GM06990 (cell line): ENCODE measurements around the gene ARHGAP27.

ENCODE experiments used
- DNase-seq: peaks from one replicate; pipeline ENCODE4 v3.0.0-alpha.2; 2011; ENCODE audit not compliant: insufficient read length; ENCODE audit errors: extremely low read depth
- H3K27me3 ChIP-seq: replicated peaks from 2 replicates; pipeline ENCODE4 v1.6.0; 2011; ENCODE audit warnings: low read length; ENCODE audit not compliant: control insufficient read depth, insufficient read depth
- H3K36me3 ChIP-seq: 2 replicates; pipeline ENCODE4 v1.5.1; 2011; ENCODE audit warnings: low read length; ENCODE audit not compliant: control insufficient read depth, insufficient read depth
- H3K4me3 ChIP-seq: replicated peaks from 2 replicates; pipeline ENCODE4 v1.5.1; 2011; ENCODE audit warnings: low read depth, mild to moderate bottlenecking, control low read depth, low read length
- TF ChIP-seq, protein P1 (sequence below): IDR thresholded peaks from 2 replicates; pipeline ENCODE4 v1.5.1; 2011; ENCODE audit warnings: low read length, control low read depth, mild to moderate bottlenecking, inconsistent platforms; ENCODE audit not compliant: insufficient read depth, poor library complexity, severe bottlenecking

The ARHGAP27 gene

DNA sequence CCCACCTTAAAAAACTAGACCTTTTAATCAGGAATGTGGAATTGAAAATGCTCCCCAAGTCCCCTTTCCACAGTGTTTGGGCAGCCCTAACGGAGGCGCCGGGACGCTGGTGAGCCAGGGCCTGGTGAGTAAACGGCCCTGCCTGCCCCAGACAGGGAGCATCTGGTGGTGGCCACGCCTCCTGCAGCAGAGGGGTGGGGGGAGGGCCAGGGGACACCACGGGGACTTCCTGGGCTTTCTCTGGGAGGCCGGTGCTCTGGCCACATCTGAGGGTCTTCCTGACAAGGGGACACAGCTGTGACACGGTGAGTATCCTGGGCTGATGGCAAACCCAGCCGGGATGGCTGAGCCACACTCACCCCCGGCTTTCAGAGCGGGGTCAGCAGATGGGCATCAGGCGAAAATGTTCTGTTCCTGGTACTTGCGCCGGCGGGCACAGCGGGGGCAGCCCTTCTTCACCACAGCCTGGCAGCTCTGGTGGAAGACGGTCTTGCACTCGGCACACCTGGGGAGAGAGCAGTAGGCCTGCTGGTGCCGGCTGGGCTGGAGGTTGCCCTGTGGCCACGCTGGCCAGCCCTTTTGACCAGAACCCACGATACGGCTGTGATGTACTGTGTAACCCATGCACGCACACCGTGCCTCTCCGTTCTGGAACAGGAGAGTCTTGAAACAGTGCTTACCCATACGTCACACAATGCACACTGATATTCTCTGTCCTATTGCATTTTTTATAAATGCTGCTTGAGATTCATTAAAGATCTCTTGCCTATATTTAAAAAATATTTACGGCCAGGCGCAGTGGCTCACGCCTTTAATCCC is 5.0 kb upstream of the ARHGAP27 start:
- Histone ChIP-seq H3K36me3 (peaks cover 8% of the 10 kb centered on the region), H3K27me3 (no peaks in the 10 kb centered on the region), H3K4me3 (no peak overlapping the region)
- DNase-seq = no peak
- TF ChIP-seq, protein P1, sequence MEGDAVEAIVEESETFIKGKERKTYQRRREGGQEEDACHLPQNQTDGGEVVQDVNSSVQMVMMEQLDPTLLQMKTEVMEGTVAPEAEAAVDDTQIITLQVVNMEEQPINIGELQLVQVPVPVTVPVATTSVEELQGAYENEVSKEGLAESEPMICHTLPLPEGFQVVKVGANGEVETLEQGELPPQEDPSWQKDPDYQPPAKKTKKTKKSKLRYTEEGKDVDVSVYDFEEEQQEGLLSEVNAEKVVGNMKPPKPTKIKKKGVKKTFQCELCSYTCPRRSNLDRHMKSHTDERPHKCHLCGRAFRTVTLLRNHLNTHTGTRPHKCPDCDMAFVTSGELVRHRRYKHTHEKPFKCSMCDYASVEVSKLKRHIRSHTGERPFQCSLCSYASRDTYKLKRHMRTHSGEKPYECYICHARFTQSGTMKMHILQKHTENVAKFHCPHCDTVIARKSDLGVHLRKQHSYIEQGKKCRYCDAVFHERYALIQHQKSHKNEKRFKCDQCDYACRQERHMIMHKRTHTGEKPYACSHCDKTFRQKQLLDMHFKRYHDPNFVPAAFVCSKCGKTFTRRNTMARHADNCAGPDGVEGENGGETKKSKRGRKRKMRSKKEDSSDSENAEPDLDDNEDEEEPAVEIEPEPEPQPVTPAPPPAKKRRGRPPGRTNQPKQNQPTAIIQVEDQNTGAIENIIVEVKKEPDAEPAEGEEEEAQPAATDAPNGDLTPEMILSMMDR = no peak

DNA sequence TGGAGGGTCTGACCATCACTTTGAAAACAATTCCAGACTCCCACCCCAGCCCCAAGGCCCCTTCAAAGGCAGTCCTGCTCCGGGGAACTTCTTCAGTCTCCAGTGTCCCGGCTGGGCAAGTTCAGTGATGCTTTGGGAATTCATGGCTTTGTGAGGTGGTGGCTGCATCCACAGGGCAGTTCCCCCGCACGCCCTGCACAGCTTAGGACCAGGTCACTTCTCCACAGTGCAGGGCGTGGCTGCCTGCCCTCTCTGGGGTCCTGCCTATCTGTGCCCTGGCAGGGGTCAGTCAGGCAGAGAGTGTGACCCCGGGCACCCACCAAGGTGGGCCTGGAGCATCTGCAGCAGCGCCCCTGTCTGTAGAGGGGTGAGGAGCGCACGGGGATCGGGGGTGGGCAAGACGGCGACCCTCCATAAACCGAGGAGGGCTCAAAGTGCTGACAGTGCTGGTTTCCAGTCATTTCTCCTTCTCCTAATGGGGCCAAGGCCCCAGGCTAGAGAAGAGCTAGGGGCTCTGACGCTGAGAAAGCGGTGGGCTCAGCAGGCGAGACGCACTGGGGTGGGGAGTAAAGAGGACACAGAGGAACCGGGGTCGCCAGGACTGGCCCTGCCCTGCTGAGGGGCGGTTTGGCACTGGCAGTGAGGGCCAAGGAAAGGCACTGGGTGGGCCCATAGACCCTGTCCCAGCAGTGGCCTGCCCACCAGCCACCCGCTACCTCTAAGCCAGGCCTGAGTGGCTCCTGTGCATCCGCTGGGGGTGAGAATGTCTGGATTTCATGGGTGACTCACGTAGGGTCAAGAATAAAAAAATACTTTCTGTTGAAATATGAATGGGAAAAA is 4.2 kb upstream of the ARHGAP27 start:
- Histone ChIP-seq H3K36me3 (peaks cover 8% of the 10 kb centered on the region), H3K4me3 (no peak overlapping the region), H3K27me3 (no peaks in the 10 kb centered on the region)
- TF ChIP-seq, protein P1 = no peak
- no peak for DNase-seq

DNA sequence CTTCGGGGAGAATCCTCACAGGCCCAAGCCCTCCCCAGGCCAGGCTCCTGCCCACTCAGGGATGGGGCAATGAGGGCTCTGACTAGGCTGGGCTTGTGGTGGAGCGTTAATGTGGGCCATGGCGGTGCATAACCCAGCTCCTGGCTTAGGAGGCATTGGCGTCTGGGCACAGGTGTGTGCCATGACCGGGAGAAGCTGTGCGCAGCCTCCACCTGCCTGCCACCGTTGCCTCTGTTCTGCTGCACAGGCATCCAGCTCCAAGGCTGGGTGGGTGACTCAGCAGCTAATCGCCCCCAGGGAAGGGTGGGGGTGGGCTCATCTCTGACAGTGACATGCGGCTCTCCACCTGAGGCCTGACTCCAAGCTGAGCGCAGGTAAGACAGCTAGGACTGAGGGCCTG is 3.5 kb upstream of the ARHGAP27 start:
- Histone ChIP-seq H3K36me3 (peaks cover 8% of the 10 kb centered on the region), H3K27me3 (no peaks in the 10 kb centered on the region), H3K4me3 (no peak overlapping the region)
- TF ChIP-seq, protein P1 = no peak
- no peak for DNase-seq

DNA sequence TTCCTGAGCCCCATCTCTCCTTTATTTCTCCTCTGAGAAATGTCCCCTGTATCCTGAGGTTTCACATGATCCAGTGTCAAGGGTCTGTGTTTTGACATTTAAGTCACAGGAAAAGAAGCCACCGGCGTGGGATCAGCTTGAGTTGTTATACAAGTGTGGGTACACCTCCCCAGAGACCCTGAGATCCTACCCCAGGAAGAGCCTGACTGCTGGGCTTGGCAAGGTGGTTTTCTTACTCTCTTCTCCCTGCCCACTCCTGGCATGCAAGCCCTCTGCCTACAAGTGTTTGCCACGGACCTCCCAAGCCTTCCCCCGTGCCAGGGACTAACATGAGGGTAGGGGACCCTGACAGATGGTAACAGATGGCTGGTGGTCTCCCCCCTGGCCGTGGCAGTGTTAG is 2.8 kb upstream of the ARHGAP27 start:
- TF ChIP-seq, protein P1 = no peak
- no peak for DNase-seq
- no peak overlapping the region for H3K4me3 ChIP-seq
- peaks cover 8% of the 10 kb centered on the region for H3K36me3 ChIP-seq
- no peaks in the 10 kb centered on the region for H3K27me3 ChIP-seq

DNA sequence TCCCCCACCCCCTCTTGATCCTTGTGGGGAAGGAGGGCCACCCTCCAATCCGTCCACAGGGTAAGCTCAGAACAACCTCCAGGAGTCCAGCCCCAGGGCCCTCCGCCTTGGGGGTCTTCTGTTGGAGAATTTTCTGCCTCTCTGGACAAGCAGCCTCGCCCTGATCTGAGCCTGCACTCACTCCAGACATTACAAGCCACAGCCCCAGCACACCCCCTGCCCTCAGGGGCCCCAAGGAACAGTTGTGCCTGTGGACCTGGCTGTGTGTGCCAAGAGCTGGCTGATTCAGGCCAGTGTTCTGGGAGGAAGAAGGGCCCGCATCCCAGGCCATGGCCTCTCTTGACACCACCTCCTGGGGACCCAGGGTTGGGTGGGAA is 477 bp upstream of the ARHGAP27 start:
- H3K4me3 ChIP-seq = no peak overlapping the region
- TF ChIP-seq, protein P1 = no peak
- H3K27me3 ChIP-seq = no peaks in the 10 kb centered on the region
- H3K36me3 ChIP-seq = peaks cover 5% of the 10 kb centered on the region
- DNase-seq = no peak
